Fibroblast of the aortic adventitia (primary cell): Measurements from ENCODE around the gene RNLS. TPM values are rescaled to one million over a fixed set of nuclear protein-coding genes. Genes with fewer than 3 reads are reported as not detected.

Experiments used
- DNase-seq: peaks from one replicate; pipeline ENCODE4 v3.0.0-alpha.2; 2010; ENCODE audit warnings: low read depth
- H3K4me3 ChIP-seq: 2 replicates; pipeline ENCODE4 v1.5.1; 2011; ENCODE audit warnings: low read depth, mild to moderate bottlenecking, control low read depth, low read length, moderate library complexity
- small RNA-seq: library from RNA; depleted of rRNA; stranded (forward); fragments of <200 nt; gene quantifications from one replicate; pipeline ENCODE3, GENCODE V24; 2012
- total RNA-seq: library from RNA; depleted of rRNA; stranded (reverse); fragments of >200 nt; gene quantifications from 2 replicates; pipeline ENCODE4 v1.2.3, GENCODE V29; 2012; ENCODE audit warnings: low replicate concordance
- TF ChIP-seq, protein P1 (sequence below): IDR thresholded peaks from 2 replicates; pipeline ENCODE4 v1.5.1; 2011; ENCODE audit warnings: mild to moderate bottlenecking, low read length, control low read depth, inconsistent platforms; ENCODE audit not compliant: insufficient read depth

Gene RNLS
- total RNA-seq, 1 donor, result 16.8 TPM

DNA sequence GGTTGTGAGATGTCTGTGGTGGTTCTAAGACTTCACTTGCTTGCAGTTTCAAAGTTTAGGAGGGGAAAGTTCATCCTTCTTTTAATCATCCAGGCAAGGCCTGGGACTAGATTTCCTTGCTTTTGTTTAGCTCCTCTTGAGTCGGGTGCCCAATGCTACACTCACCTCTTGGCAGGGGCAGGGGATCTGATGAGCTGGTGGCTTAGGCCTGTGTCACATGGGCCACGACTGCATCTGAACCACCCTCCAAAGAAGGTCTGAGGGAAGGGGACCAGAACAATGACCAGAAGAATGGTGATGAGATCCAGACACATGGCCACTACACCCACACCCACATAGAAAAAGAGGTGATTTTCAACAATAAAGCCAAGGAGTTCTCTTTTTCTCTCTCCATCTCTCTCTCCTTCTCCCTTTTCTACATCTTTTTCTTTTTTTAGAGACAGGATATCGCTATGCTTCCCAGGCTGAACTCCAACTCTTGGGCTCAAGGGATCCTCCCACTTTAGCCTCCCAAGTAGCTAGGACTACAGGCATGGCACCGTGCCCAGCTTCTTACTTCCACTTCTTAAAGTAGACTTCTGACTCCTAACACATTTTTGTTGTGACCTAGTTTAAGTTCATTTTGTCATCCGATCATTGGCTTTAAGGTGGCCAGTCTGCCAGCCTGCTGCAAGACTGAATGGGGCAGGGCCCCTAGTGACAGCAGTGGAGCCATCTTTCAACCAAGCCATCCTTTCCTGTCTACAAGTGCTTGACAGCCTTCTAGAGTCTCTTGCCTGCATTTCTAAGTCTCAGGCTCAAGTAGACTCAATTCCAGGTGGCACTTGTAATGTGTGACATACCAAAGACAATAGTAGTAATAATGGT, 350.9 kb downstream of the RNLS start:
- peak; percentile 89 for DNase-seq

DNA sequence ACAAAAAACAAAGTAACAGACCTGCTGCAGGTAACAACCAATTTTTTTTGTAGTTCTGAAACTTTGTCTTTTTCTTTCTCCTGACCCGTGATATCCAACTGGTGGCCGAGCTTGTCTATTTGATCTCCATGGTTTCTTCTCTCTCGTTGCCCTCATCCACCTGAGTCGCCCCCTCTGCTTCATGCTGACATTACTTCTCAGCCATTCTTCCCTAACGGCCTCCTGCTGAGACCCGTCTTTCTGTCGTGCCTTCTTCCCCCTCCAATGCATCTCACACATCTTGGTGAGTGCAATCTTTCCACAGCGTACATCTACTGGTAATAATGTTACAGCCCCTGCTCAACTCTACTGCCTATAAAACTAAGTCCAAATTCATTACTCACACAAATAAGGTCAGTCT, 352.9 kb downstream of the RNLS start:
- no peak overlapping the region for H3K4me3 ChIP-seq
- no peak for DNase-seq
- TF ChIP-seq, protein P1, sequence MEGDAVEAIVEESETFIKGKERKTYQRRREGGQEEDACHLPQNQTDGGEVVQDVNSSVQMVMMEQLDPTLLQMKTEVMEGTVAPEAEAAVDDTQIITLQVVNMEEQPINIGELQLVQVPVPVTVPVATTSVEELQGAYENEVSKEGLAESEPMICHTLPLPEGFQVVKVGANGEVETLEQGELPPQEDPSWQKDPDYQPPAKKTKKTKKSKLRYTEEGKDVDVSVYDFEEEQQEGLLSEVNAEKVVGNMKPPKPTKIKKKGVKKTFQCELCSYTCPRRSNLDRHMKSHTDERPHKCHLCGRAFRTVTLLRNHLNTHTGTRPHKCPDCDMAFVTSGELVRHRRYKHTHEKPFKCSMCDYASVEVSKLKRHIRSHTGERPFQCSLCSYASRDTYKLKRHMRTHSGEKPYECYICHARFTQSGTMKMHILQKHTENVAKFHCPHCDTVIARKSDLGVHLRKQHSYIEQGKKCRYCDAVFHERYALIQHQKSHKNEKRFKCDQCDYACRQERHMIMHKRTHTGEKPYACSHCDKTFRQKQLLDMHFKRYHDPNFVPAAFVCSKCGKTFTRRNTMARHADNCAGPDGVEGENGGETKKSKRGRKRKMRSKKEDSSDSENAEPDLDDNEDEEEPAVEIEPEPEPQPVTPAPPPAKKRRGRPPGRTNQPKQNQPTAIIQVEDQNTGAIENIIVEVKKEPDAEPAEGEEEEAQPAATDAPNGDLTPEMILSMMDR, result no peak

More for the DNA sequence above, 350.9 kb downstream of the RNLS start:
- H3K4me3 ChIP-seq, result no peak overlapping the region
- TF ChIP-seq, protein P1, result no peak

DNA sequence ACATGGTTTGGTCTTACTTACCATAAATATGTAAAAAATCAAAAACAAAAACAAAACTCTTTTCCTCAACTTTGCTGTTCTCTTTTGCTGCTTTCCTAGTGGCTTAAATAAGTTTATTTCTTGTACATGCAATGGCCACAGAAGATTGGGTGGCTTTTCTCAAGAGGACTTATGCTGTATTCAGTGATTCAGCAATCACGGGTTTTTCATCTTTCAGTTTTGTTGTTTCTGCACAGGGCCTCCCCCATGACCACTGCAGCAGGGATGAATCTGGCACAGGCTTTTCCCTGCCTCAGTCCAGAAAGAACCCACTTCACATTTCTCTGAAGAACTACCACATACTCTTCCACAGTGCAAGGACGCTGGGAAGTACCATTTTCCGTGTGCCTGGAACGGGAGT, 355.0 kb downstream of the RNLS start:
- TF ChIP-seq, protein P1, result no peak
- no peak for DNase-seq
- H3K4me3 ChIP-seq, result no peak overlapping the region

DNA sequence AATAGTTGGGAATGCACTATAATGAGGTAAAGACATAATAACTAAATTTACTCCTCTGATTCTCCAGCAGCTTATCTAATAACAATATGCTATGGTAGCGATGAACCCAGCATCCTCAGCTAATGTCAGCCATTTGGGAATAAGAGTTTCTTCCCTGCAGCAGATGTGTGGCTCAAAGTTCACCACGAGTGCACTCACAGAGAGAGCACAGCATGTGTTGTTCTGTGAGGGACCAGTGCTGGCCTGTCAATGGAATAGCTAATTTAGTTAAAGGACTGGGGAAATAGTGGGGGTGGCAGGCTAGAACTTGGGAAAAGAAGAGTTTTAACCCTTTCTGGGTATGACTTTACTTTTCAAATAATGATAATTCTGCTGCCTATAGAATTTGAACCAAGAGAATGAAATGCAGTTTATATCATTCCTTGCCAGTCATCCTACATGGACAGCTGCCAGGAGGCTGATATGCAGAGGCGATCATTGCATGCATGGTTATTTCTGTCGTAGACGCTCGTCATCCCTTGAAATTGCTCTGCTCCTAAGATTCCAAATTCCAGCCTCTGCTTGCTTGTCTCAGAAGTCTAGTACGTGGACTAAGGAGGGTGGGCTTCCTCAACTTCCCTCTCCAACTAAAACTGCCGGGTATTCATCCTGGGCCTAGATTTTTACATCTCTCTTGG, 355.6 kb downstream of the RNLS start:
- TF ChIP-seq, protein P1, result no peak
- no peak overlapping the region for H3K4me3 ChIP-seq
- no peak for DNase-seq

DNA sequence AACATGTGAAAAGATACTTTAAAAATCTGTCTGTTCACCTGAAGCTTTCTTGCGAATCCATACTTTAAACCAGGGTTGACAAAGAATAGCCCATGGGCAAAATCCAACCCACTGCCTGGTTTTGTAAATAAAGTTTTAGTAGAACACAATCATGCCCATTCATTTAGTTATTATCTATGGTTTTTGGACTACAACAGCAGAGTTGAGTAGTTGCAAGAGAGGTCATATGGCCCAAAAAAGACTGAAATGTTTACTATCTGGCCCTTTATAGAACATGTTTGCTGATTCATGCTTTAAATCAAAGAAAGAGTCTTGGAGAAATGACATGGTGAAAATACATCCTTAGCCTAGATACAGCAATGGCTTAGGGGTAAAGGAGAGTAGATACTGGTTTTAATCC, 356.2 kb downstream of the RNLS start:
- H3K4me3 ChIP-seq, result no peak overlapping the region
- no peak for DNase-seq
- TF ChIP-seq, protein P1, result no peak

DNA sequence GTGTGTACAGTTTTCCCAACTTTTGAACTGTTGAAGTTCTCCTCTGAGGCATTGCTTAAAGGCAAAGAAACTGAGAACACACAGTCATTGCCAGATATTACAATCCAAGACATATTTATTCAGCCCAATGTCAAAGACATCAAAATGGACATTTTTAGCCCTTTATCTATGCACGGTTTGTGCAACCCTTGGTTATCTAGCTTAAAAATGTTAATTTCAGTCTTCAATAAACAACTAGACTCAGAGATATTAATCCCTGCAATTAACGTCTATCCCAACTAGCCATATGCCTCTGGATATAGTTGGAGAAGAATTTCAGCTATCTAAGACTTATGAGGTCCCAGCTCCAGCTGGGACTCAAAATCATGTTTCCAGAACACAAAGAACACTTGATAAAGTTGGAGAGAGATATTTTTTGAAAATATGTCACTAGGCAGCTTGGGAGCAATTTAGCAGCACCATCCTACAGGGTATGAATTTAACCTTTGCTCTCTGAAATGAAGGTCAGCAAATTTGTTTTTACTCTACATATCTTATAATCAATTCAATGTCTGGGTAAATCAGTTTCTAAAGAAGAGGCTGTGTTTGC, 357.0 kb downstream of the RNLS start:
- TF ChIP-seq, protein P1, result no peak
- no peak for DNase-seq
- no peak overlapping the region for H3K4me3 ChIP-seq

Small RNAs within 50 kb of the gene (small RNA-seq; reads per million reads assigned to genes)
- gene AL353149.1, result not detected
- not detected for gene RF00019

Other genes with a start within 250 kb of the RNLS start
- 0.09 TPM in 1 of 2 replicates, not detected in the other for gene LIPJ, start 3.4 kb upstream of the RNLS start, total RNA-seq
- not detected in 2 replicates for gene LIPF, start 81.1 kb upstream of the RNLS start, total RNA-seq
- gene LIPK, start 122.9 kb upstream of the RNLS start, total RNA-seq, result not detected in 2 replicates
- not detected in 2 replicates for gene LIPN, start 176.7 kb upstream of the RNLS start, total RNA-seq
- gene LIPM, start 219.4 kb upstream of the RNLS start, total RNA-seq, result 0.82 TPM in 1 of 2 replicates, not detected in the other